Heart right ventricle (tissue), 16 donors: ENCODE data around the gene ZNF366. TPM values are rescaled to one million over a fixed set of nuclear protein-coding genes. Genes with fewer than 3 reads are reported as not detected.

ENCODE experiments used
- ATAC-seq, 8 donors: fragments of 200-7000 bp; cut with Tn5 transposase; one replicate each; pipeline ENCODE4 v1.9.1; 2020; ENCODE audit warnings: mild to moderate bottlenecking in 8 of 8, moderate library complexity in 8 of 8, moderate number of reproducible peaks in 1 of 8
- DNase-seq, 2 donors: peaks; one replicate each; pipeline ENCODE4 v3.0.0-alpha.2; 2020
- H3K27ac ChIP-seq, 10 donors: fragments of 200-600 bp; sonication (generic) in 2 of 10; one replicate each; pipeline versions ENCODE4 v1.5.0 to v1.8.0; 2020 to 2022; ENCODE audit warnings: mild to moderate bottlenecking in 3 of 10
- H3K27me3 ChIP-seq, 7 donors: fragments of 200-600 bp; one replicate each; pipeline ENCODE4 v1.8.0; 2021 to 2022; ENCODE audit warnings: mild to moderate bottlenecking in 2 of 7
- H3K36me3 ChIP-seq, 9 donors: fragments of 200-600 bp; sonication (generic) in 1 of 9; one replicate each; pipeline versions ENCODE4 v1.5.0 to v1.8.0; 2020 to 2022; ENCODE audit warnings: mild to moderate bottlenecking in 2 of 9
- H3K4me1 ChIP-seq, 9 donors: fragments of 200-600 bp; sonication (generic) in 1 of 9; one replicate each; pipeline versions ENCODE4 v1.5.0 to v1.8.0; 2020 to 2022; ENCODE audit warnings: mild to moderate bottlenecking in 4 of 9
- H3K4me3 ChIP-seq, 10 donors: fragments of 200-600 bp; sonication (generic) in 2 of 10; one replicate each; pipeline versions ENCODE4 v1.5.0 to v1.8.0; 2020 to 2022; ENCODE audit warnings: mild to moderate bottlenecking in 7 of 10, moderate library complexity in 2 of 10
- H3K9me3 ChIP-seq, 11 donors: fragments of 200-600 bp in 10 of 11; sonication (generic) in 2 of 11; one replicate each; pipeline versions ENCODE4 v1.5.0 to v1.8.0; 2013 to 2022; ENCODE audit warnings: mild to moderate bottlenecking in 2 of 11, control low read depth in 1 of 11, moderate library complexity in 1 of 11
- WGBS, 2 donors: extraction: QIAGEN DNeasy Blood & Tissue Kit; methylation state at CpG; one replicate each; pipeline ENCODE4 v1.1.7; 2013; ENCODE audit warnings: inconsistent platforms in 1 of 2; 5-methylcytosine and 5-hydroxymethylcytosine counted together
- intact Hi-C, 10 donors: fragments of 100-400 bp; cut with DNase I; formaldehyde crosslinking; loops; one replicate each; pipeline versions ENCODE4 v1.11.1 to v1.14.2; 2022
- polyA plus RNA-seq, 2 donors: library from polyadenylated mRNA; stranded (reverse); fragments of 200-250 nt; gene quantifications; one replicate each; pipeline ENCODE4 v1.2.3, GENCODE V29; 2013
- total RNA-seq, 10 donors: library from RNA; stranded (reverse); fragmentation: NEBNext Ultra II Directional in 3 of 10; extraction: Animal tissue kit (Norgen Biotek cat#: 25700) in 3 of 10; gene quantifications; one replicate each; pipeline versions ENCODE4 v1.2.1 to v1.2.4, GENCODE V29; 2021 to 2023
- TF ChIP-seq, protein P1 (sequence below), 9 donors: fragments of 200-600 bp; sonication (generic) in 2 of 9; IDR thresholded peaks; one replicate each; pipeline versions ENCODE4 v1.5.0 to v1.8.0; 2021 to 2022; ENCODE audit warnings: antibody characterized with exemption in 9 of 9, mild to moderate bottlenecking in 5 of 9, moderate library complexity in 1 of 9
- donor health status: Arrhythmogenic right ventricular cardiomyopathy.
- donor health status: ischemic (EF 13 %, LVEDD 7.1; RV severe dilation, severe dysfunction).
- donor health status: healthy with polysubstance abuse.
- donor health status: DM: no; HTN: yes; CAD: no.
- donor health status: DM: no; HTN: no; CAD: no.
- donor health status: ischemic (EF 25% LVEDD 6.9; RV normal size, moderate dysfunction).
- donor health status: ischemic (EF 25% LVEDD 5.7; RV mildly dilated, moderate dysfunction).
- donor health status: healthy.
- donor health status: DM: yes; HTN: yes; CAD: no.
- donor health status: Ischemic cardiomyopathy.
- donor health status: ischemic (EF 35%, LVEDD 5.7; RV mildly dilated, moderate dysfunction).
- donor health status: nonischemic (EF 11% LVEDD 7.7; RV severe dilation, severe dysfunction).
- donor health status: DM: yes; HTN: yes; CAD: no.
- donor health status: PGD.
- donor health status: ischemic (EF 29% LVEDD 5.4; RV normal size, mild dysfunction).
- donor health status: nonischemic (EF 23%, LVEDD 6.1; RV moderate dilation, normal function).

ZNF366 gene
- total and polyA plus RNA-seq, 12 donors: 1.7 to 10.5 (median 5.2) TPM

DNA sequence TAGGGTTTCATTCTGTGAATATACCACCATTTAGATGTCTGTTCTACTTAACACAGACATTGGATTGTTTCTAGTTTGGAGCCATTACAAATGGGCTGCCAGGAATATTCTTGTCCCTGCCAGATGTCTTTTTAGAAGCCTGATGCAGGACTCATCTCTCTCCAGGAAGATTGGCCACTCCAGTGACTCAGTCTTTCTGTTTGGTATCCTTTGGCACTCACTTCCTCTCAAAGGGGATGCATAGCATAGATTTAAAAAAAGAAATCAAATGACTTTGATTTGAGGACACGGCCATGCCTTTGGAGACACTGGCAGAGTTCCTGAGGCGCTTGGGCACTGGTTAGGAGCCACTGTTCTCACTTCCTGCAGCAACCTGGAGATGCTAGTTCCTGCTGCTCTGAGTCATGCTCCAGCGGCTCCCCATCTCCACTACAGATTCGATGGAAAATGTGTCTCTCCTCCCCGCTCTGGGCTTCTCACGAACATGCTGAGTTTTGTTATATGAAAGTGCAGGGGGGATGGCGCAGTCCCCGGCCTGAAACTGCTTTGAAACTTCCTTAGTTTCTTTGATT is 3.5 kb upstream of the ZNF366 start:
- TF ChIP-seq, protein P1, sequence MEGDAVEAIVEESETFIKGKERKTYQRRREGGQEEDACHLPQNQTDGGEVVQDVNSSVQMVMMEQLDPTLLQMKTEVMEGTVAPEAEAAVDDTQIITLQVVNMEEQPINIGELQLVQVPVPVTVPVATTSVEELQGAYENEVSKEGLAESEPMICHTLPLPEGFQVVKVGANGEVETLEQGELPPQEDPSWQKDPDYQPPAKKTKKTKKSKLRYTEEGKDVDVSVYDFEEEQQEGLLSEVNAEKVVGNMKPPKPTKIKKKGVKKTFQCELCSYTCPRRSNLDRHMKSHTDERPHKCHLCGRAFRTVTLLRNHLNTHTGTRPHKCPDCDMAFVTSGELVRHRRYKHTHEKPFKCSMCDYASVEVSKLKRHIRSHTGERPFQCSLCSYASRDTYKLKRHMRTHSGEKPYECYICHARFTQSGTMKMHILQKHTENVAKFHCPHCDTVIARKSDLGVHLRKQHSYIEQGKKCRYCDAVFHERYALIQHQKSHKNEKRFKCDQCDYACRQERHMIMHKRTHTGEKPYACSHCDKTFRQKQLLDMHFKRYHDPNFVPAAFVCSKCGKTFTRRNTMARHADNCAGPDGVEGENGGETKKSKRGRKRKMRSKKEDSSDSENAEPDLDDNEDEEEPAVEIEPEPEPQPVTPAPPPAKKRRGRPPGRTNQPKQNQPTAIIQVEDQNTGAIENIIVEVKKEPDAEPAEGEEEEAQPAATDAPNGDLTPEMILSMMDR (IDR thresholded peaks at IDR 0.05): no peak
- intact Hi-C loops: loop anchor here in 3 of 10 donors (5.0 to 10.0 kb wide), 3 partner anchors 56 to 138 kb away; no protein-coding TSS in a partner anchor

DNA sequence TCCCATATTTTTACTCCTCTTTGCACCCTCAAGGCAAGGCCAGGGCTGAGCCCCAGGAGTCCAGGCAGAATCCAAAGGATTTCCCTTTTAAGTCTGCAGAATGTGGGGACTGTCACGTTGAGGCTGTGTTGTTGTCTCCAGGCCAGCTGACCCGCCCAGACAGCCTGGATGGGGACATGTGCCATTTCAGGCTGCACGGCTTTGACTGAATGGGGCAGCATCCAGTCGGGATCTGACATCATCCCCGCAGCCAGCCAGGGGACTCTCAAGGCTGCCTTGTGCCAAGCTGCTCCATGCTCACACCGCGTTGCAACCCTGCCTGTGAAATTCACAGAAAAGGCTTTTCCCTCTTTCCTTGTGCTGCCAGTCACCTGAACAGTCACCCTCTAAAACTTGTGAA is 2.2 kb upstream of the ZNF366 start:
- Histone ChIP-seq H3K27ac (peak overlapping the region; percentile 24 to 92 (median 80)), H3K4me3 (no peak overlapping the region), H3K9me3 (no peaks in the 10 kb centered on the region), H3K36me3 (no peaks in the 10 kb centered on the region), H3K4me1 (peaks cover 10 to 72% (median 41%) of the 10 kb centered on the region in 9 donors), H3K27me3 (no peaks in the 10 kb centered on the region)
- TF ChIP-seq, protein P1 (IDR thresholded peaks at IDR 0.05): no peak
- WGBS, 2 donors: 35 to 56% methylated on average over 7 of the region's 7 CpGs
- ATAC-seq: peak; percentile 67 to 95 (median 88)
- peak; percentile 72 to 75 for DNase-seq
- intact Hi-C loops: loop anchor here in 6 of 10 donors (5.0 to 10.0 kb wide), 4 partner anchors 42 to 142 kb away; no protein-coding TSS in a partner anchor

More for the DNA sequence above, 3.5 kb upstream of the ZNF366 start:
- Histone ChIP-seq H3K27ac (peak overlapping the region in 8 of 10 donors; percentile 15 to 92 (median 80)), H3K4me3 (no peak overlapping the region), H3K9me3 (no peaks in the 10 kb centered on the region), H3K36me3 (no peaks in the 10 kb centered on the region), H3K27me3 (no peaks in the 10 kb centered on the region), H3K4me1 (peaks cover 10 to 61% (median 40%) of the 10 kb centered on the region in 9 donors)
- ATAC-seq (peak in 4 of 8 donors; percentile 27 to 75 (median 66)), DNase-seq (peak in 1 of 2 donors; percentile 23)
- WGBS, 2 donors: 65 to 70% methylated on average over 8 of the region's 8 CpGs

DNA sequence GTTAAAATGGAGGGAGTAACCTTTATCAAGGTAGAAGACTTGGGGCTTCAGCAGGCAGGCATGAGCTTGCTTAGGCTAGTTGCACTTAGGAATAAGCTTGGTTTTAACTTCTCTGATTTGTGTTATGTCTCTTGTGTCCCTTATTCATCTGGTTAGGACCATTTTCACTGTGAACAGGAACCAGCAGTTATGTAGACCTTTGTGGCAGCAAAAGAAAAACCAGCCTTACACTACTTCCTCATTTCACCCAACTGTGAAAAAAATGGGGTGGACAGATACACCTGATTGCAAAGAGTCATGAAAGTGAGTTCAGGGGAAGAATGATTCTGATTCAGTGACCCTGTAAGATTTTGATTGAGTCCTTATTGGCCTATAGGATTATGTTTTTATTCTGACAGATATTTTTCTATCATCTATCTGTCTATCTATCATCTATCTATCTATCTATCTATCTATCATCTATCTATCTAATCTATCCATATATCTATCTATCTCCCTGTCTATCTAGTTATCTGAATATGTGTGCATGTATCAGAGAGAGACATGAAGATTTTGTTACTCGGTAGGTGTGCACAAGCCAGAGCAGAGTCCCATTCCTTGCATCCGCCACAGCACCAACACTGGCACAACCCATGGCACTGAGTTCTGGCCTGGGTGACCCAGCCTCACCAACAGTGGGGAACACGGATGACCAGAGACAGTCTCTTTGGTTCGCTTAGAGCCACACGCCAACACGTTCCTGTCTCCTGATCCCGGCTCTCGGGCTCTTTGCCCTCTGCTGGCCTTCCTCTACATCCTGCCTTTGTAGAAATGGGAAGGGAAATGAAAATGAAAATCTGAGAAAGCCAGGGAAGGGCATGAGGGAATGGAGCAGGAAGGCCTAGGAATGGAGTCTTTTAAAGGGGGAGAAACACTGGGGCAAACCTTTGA is 1.3 kb upstream of the ZNF366 start:
- ATAC-seq: peak in 1 of 8 donors; percentile 16

More for the DNA sequence above, 1.3 kb upstream of the ZNF366 start:
- H3K4me3 ChIP-seq: peak overlapping the region in 3 of 10 donors; percentile 15 to 50 (median 47)
- intact Hi-C loops: loop anchor here in 6 of 10 donors (5.0 to 10.0 kb wide), 4 partner anchors 41 to 141 kb away; no protein-coding TSS in a partner anchor
- TF ChIP-seq, protein P1 (IDR thresholded peaks at IDR 0.05): peak in 3 of 9 donors; percentile 19 to 40 (median 26)
- H3K27me3 ChIP-seq: no peaks in the 10 kb centered on the region
- no peaks in the 10 kb centered on the region for H3K9me3 ChIP-seq
- no peak for DNase-seq
- H3K4me1 ChIP-seq: peaks cover 10 to 81% (median 44%) of the 10 kb centered on the region in 9 donors
- peak overlapping the region; percentile 24 to 92 (median 80) for H3K27ac ChIP-seq
- 72 to 84% methylated on average over 8 of the region's 8 CpGs for WGBS, 2 donors
- H3K36me3 ChIP-seq: no peaks in the 10 kb centered on the region
